Measurements from ENCODE around the gene GREM2. TPM values are rescaled to one million over a fixed set of nuclear protein-coding genes. Genes with fewer than 3 reads are reported as not detected.

The GREM2 gene
- total RNA-seq, 1 experiment from 2014 or later, result not detected

DNA sequence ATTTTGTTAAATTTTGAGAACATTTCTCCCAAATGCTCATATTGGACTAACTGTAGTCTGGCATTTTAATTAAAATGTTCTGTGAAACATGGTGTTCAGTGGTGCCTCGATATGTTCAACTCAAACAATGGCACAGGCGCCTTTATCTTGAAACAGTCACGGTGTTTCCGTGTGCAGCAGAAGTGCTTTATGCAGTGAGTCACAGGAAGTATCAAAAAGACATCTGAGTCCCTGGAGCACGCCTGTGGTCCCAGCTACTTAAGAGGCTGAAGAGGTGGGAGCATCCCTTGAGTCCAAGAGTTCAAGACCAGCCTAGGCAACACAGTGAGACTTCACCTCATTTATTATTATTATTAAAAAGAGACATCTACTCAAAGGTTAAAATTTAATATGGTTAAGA lies 52.2 kb downstream of the GREM2 start:
- Histone ChIP-seq H4K8ac (replicated peaks; ENCODE audit: insufficient read length, low read depth, low read length) (no peak overlapping the region), H3K9me3 (ENCODE audit: control insufficient read depth, low read depth, low read length) (no peaks in the 10 kb centered on the region), H3T11ph (ENCODE audit: low read length) (no peak overlapping the region), H4K20me1 (ENCODE audit: control insufficient read depth, insufficient read depth, insufficient read length) (no peaks in the 10 kb centered on the region), H2BK20ac (ENCODE audit: low read depth, low read length, poor library complexity, severe bottlenecking) (no peak overlapping the region), H3K27me3 (ENCODE audit: insufficient read depth, low read length) (no peaks in the 10 kb centered on the region), H3K4me1 (ENCODE audit: insufficient read depth, low read length) (no peaks in the 10 kb centered on the region), H3K79me2 (ENCODE audit: insufficient read depth, low read length) (no peaks in the 10 kb centered on the region), H3K4me2 (ENCODE audit: insufficient read depth, insufficient read length, low read length) (no peak overlapping the region), H4K5ac (ENCODE audit: insufficient read length, low read depth, low read length) (no peak overlapping the region), H2AK5ac (ENCODE audit: insufficient read length, low read length) (no peak overlapping the region), H3K18ac (ENCODE audit: insufficient read length, low read depth, low read length) (no peak overlapping the region), H2BK15ac (ENCODE audit: low read depth, low read length) (no peak overlapping the region), H3K4ac (ENCODE audit: low read depth, low read length) (no peak overlapping the region), H3K79me1 (ENCODE audit: insufficient read depth, low read depth, low read length, poor library complexity, severe bottlenecking) (no peaks in the 10 kb centered on the region), H3K56ac (ENCODE audit: insufficient read length, low read depth, low read length) (no peak overlapping the region), H2BK5ac (ENCODE audit: insufficient read length, low read length) (no peak overlapping the region), H3K9ac (ENCODE audit: extremely low read depth, insufficient read length, low read length) (no peak overlapping the region), H2AFZ (ENCODE audit: low read length) (no peak overlapping the region), H2BK120ac (ENCODE audit: low read depth, low read length, poor library complexity, severe bottlenecking) (no peak overlapping the region), H3K23me2 (ENCODE audit: insufficient read length, low read depth, low read length, poor library complexity, severe bottlenecking) (no peaks in the 10 kb centered on the region), H3K27ac (ENCODE audit: insufficient read length, low read depth, low read length) (no peak overlapping the region), H2BK12ac (ENCODE audit: insufficient read length, low read depth, low read length) (no peak overlapping the region), H4K91ac (ENCODE audit: insufficient read length, low read depth, low read length) (no peak overlapping the region), H3K23ac (ENCODE audit: insufficient read length, low read depth, low read length) (no peak overlapping the region), H3K14ac (ENCODE audit: insufficient read depth, low read length) (no peak overlapping the region)
- no CpG with 5 or more reads among the region's 5 CpGs for WGBS (ENCODE audit: extremely low coverage, insufficient read length, low lambda C conversion rate)
- no peaks in the 10 kb centered on the region for H3K4me1 Mint-ChIP-seq
- no peak overlapping the region for H3K27ac Mint-ChIP-seq
- DNase-seq, result no peak
- H3K9me3 Mint-ChIP-seq, result no peaks in the 10 kb centered on the region
- TF ChIP-seq, protein P1, sequence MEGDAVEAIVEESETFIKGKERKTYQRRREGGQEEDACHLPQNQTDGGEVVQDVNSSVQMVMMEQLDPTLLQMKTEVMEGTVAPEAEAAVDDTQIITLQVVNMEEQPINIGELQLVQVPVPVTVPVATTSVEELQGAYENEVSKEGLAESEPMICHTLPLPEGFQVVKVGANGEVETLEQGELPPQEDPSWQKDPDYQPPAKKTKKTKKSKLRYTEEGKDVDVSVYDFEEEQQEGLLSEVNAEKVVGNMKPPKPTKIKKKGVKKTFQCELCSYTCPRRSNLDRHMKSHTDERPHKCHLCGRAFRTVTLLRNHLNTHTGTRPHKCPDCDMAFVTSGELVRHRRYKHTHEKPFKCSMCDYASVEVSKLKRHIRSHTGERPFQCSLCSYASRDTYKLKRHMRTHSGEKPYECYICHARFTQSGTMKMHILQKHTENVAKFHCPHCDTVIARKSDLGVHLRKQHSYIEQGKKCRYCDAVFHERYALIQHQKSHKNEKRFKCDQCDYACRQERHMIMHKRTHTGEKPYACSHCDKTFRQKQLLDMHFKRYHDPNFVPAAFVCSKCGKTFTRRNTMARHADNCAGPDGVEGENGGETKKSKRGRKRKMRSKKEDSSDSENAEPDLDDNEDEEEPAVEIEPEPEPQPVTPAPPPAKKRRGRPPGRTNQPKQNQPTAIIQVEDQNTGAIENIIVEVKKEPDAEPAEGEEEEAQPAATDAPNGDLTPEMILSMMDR (conservative IDR thresholded peaks at IDR 0.05), result no peak
- H3K36me3 Mint-ChIP-seq (ENCODE audit: insufficient read depth in 1 of 3, low read depth in 3 of 3), result no peaks in the 10 kb centered on the region
- no peak overlapping the region for H3K4me3 Mint-ChIP-seq
- H3K27me3 Mint-ChIP-seq (ENCODE audit: low read depth), result no peaks in the 10 kb centered on the region
